NB4 (cell line): ENCODE results near the gene IRX6.

Experiments
- TF ChIP-seq, protein P1 (sequence below): IDR thresholded peaks from one replicate; pipeline ENCODE4 v1.5.1; 2012; ENCODE audit warnings: low read depth, low read length
- TF ChIP-seq, protein P2 (sequence below): IDR thresholded peaks from 2 replicates; pipeline ENCODE4 v1.6.1; 2011; ENCODE audit warnings: low read depth, low read length

DNA sequence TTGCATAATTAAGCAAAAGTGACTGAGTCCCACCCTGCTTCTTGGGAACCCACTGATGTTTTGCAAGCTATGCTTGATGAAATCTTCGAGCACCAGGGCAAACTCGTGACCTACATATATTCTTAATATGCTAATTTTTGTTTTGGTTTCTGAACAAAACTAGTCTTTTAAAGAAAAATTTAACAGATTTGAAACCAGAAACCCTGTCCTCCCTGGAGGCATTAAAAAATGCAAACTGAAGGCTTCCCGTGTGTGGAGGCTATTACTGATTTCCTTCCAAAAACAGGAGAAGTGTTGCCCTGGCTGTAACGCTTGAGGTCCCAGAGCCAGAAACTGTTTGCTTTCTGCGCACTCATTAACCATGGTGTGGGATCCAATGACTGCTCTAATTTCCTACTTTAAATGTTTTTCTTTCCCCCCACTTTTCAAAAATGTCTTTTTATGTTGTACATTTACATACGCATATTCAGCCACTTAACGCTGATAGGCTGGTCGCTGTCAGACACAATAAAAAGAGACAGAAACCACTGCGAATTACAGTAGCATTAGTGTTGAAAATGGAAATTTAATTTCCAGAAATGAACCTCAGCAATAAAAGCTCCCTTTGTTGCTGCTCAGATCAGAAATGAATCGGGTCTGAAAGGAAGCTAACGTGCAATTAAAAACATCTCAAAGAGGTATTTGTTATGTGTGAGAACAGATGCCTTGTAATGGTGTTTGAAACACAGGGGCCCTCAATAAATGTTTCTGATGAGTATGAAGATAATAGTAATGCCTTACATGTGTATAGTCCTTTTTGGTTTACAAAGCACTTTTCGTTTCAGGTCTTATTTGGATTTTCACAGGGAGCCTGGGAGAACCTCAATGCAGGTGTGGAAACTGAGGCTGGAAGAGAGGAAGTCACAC, 39.9 kb upstream of the IRX6 start:
- TF ChIP-seq, protein P1, sequence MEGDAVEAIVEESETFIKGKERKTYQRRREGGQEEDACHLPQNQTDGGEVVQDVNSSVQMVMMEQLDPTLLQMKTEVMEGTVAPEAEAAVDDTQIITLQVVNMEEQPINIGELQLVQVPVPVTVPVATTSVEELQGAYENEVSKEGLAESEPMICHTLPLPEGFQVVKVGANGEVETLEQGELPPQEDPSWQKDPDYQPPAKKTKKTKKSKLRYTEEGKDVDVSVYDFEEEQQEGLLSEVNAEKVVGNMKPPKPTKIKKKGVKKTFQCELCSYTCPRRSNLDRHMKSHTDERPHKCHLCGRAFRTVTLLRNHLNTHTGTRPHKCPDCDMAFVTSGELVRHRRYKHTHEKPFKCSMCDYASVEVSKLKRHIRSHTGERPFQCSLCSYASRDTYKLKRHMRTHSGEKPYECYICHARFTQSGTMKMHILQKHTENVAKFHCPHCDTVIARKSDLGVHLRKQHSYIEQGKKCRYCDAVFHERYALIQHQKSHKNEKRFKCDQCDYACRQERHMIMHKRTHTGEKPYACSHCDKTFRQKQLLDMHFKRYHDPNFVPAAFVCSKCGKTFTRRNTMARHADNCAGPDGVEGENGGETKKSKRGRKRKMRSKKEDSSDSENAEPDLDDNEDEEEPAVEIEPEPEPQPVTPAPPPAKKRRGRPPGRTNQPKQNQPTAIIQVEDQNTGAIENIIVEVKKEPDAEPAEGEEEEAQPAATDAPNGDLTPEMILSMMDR: no peak
- TF ChIP-seq, protein P2, sequence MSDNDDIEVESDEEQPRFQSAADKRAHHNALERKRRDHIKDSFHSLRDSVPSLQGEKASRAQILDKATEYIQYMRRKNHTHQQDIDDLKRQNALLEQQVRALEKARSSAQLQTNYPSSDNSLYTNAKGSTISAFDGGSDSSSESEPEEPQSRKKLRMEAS: no peak
